GM21786 (cell line): ENCODE results near the gene PHOX2A.

Experiments used
- ATAC-seq: cut with Tn5 transposase; IDR thresholded peaks from one replicate; pipeline ENCODE4 v1.9.1; 2021; ENCODE audit not compliant: unreplicated experiment

PHOX2A gene

GRCh38 chr11:72250661-72251464 lies 6.9 kb upstream of the PHOX2A start:
- ATAC-seq, result no peak

GRCh38 chr11:72249961-72250360 lies 6.0 kb upstream of the PHOX2A start:
- ATAC-seq, result no peak

GRCh38 chr11:72247584-72247983 lies 3.6 kb upstream of the PHOX2A start:
- ATAC-seq, result no peak

- no peak for ATAC-seq
Observed at GRCh38 chr11:72245263-72245816, 1.4 kb upstream of the PHOX2A start.

- ATAC-seq, result no peak
Observed at GRCh38 chr11:72244361-72245262, 636 bp upstream of the PHOX2A start.

- no peak for ATAC-seq
Observed at GRCh38 chr11:72243173-72244059, 560 bp downstream of the PHOX2A start.

GRCh38 chr11:72242141-72242540 lies 1.8 kb downstream of the PHOX2A start:
- no peak for ATAC-seq

GRCh38 chr11:72241291-72241781 lies 2.6 kb downstream of the PHOX2A start:
- ATAC-seq, result no peak

GRCh38 chr11:72240461-72241290 lies 3.3 kb downstream of the PHOX2A start:
- ATAC-seq, result no peak

- no peak for ATAC-seq
Observed at GRCh38 chr11:72239849-72240460, 4.0 kb downstream of the PHOX2A start.

GRCh38 chr11:72239313-72239848 lies 4.6 kb downstream of the PHOX2A start:
- ATAC-seq, result no peak

GRCh38 chr11:72238492-72239312 lies 5.3 kb downstream of the PHOX2A start:
- ATAC-seq, result no peak

- no peak for ATAC-seq
Observed at GRCh38 chr11:72238040-72238450, 5.9 kb downstream of the PHOX2A start.

- no peak for ATAC-seq
Observed at GRCh38 chr11:72237112-72237931, 6.7 kb downstream of the PHOX2A start.

- ATAC-seq, result no peak
Observed at GRCh38 chr11:72236774-72237111, 7.2 kb downstream of the PHOX2A start.

GRCh38 chr11:72236083-72236697 lies 7.8 kb downstream of the PHOX2A start:
- no peak for ATAC-seq
